B cell (primary cell): ENCODE data around the gene ASTN2.

ENCODE experiments used
- CTCF ChIP-seq: fragments of 200-600 bp; IDR thresholded peaks from one replicate; pipeline ENCODE4 v1.8.0; 2022; ENCODE audit warnings: antibody characterized with exemption, mild to moderate bottlenecking
- EZH2 ChIP-seq: IDR thresholded peaks from 2 replicates; pipeline ENCODE4 v1.6.1; 2012; ENCODE audit warnings: borderline replicate concordance, low read depth, mild to moderate bottlenecking, moderate library complexity, low read length; ENCODE audit not compliant: insufficient read depth, poor library complexity, severe bottlenecking

- TF ChIP-seq CTCF: no peak
- no peak for TF ChIP-seq EZH2
These were observed 124.5 kb downstream of the ASTN2 start for GRCh38 chr9:117290306-117290840.
